SK-N-SH treated with all-trans-retinoic acid at 6 μM for 48 hours (cell line): ENCODE results near the gene ARPIN.

Experiments
- ATAC-seq: fragments of 200-7000 bp; cut with Tn5 transposase; 3 replicates; pipeline ENCODE4 v1.9.1; 2020; ENCODE audit warnings: mild to moderate bottlenecking, moderate library complexity
- ARNTL ChIP-seq: fragments of 450-650 bp; formaldehyde crosslinking; IDR thresholded peaks from 2 replicates; pipeline ENCODE4 v1.5.0; 2020; ENCODE audit warnings: low read depth, mild to moderate bottlenecking, moderate library complexity, borderline replicate concordance
- BACH2 ChIP-seq: fragments of 250-450 bp; sonication (Bioruptor Pico); IDR thresholded peaks from 2 replicates; pipeline ENCODE4 v1.9.0; 2021; ENCODE audit warnings: mild to moderate bottlenecking, borderline replicate concordance
- CREB5 ChIP-seq: fragments of 250-450 bp; sonication (Bioruptor Pico); IDR thresholded peaks from 2 replicates; pipeline ENCODE4 v1.5.1; 2020; ENCODE audit warnings: low read depth, mild to moderate bottlenecking, moderate library complexity
- CSDC2 ChIP-seq: fragments of 250-450 bp; sonication (Bioruptor Pico); IDR thresholded peaks from 2 replicates; pipeline ENCODE4 v1.5.0; 2020; ENCODE audit warnings: mild to moderate bottlenecking, moderate library complexity
- CSRNP3 ChIP-seq: fragments of 250-450 bp; sonication (Bioruptor Pico); IDR thresholded peaks from 2 replicates; pipeline ENCODE4 v1.5.1; 2021; ENCODE audit warnings: mild to moderate bottlenecking, moderate library complexity
- ESRRG ChIP-seq: fragments of 250-450 bp; sonication (Bioruptor Pico); IDR thresholded peaks from 2 replicates; pipeline ENCODE4 v1.6.1; 2021; ENCODE audit warnings: mild to moderate bottlenecking
- ISL1 ChIP-seq: fragments of 250-450 bp; sonication (Bioruptor Pico); IDR thresholded peaks from 2 replicates; pipeline ENCODE4 v2.1.2; 2022; ENCODE audit warnings: mild to moderate bottlenecking, moderate library complexity
- OSR1 ChIP-seq: fragments of 250-450 bp; sonication (Bioruptor Pico); IDR thresholded peaks from 2 replicates; pipeline ENCODE4 v1.8.0; 2022; ENCODE audit warnings: moderate library complexity, mild to moderate bottlenecking, inconsistent platforms
- PATZ1 ChIP-seq: fragments of 250-450 bp; sonication (Bioruptor Pico); IDR thresholded peaks from 2 replicates; pipeline ENCODE4 v1.8.0; 2020; ENCODE audit warnings: mild to moderate bottlenecking, moderate library complexity, borderline replicate concordance
- POU6F1 ChIP-seq: fragments of 250-450 bp; sonication (Bioruptor Pico); IDR thresholded peaks from 2 replicates; pipeline ENCODE4 v1.8.0; 2021; ENCODE audit warnings: low read depth, mild to moderate bottlenecking, moderate library complexity, borderline replicate concordance
- RARB ChIP-seq: fragments of 250-450 bp; sonication (Bioruptor Pico); IDR thresholded peaks from 2 replicates; pipeline ENCODE4 v1.8.0; 2021; ENCODE audit warnings: mild to moderate bottlenecking, moderate library complexity
- TCF4 ChIP-seq: fragments of 250-450 bp; sonication (Bioruptor Pico); IDR thresholded peaks from 2 replicates; pipeline ENCODE4 v1.8.0; 2021; ENCODE audit warnings: mild to moderate bottlenecking, moderate library complexity, borderline replicate concordance
- TSHZ2 ChIP-seq: fragments of 250-450 bp; sonication (Bioruptor Pico); IDR thresholded peaks from 2 replicates; pipeline ENCODE4 v1.5.0; 2020; ENCODE audit warnings: mild to moderate bottlenecking, moderate library complexity
- ZC3H10 ChIP-seq: fragments of 250-450 bp; sonication (Bioruptor Pico); IDR thresholded peaks from 2 replicates; pipeline ENCODE4 v1.5.1; 2021; ENCODE audit warnings: mild to moderate bottlenecking, moderate library complexity
- ZFP3 ChIP-seq: fragments of 250-450 bp; sonication (Bioruptor Pico); IDR thresholded peaks from 2 replicates; pipeline ENCODE4 v1.5.0; 2020; ENCODE audit warnings: mild to moderate bottlenecking, moderate library complexity
- ZNF565 ChIP-seq: fragments of 450-650 bp; formaldehyde crosslinking; conservative IDR thresholded peaks from 2 replicates; pipeline ENCODE4 v1.5.0; 2020; ENCODE audit warnings: low read depth, mild to moderate bottlenecking, moderate library complexity
- ZNF70 ChIP-seq: fragments of 450-650 bp; formaldehyde crosslinking; IDR thresholded peaks from 2 replicates; pipeline ENCODE4 v1.5.0; 2020; ENCODE audit warnings: mild to moderate bottlenecking, moderate library complexity
- ZNF8 ChIP-seq: fragments of 450-650 bp; formaldehyde crosslinking; IDR thresholded peaks from 2 replicates; pipeline ENCODE4 v1.5.0; 2020; ENCODE audit warnings: mild to moderate bottlenecking, moderate library complexity

Gene ARPIN

GRCh38 chr15:89893696-89894447 is 18.9 kb downstream of the ARPIN start, which contains the start of gene AP3S2:
Gene AP3S2 (minus strand): TSS chr15:89893994. CDS start chr15:89893949, 45 bp downstream.
- TF ChIP-seq ZNF8 (CRISPR knock-in tag) = no peak
- TF ChIP-seq BACH2 = no peak
- TF ChIP-seq ZC3H10 (CRISPR knock-in tag) = no peak
- TF ChIP-seq POU6F1 (CRISPR knock-in tag) = 0 out of 2 replicates have a peak, but pooled peaks have one; percentile 44
- no peak for TF ChIP-seq ESRRG (CRISPR knock-in tag)
- 0 out of 2 replicates have a peak, but pooled peaks have one; percentile 5 for TF ChIP-seq PATZ1 (CRISPR knock-in tag)
- TF ChIP-seq CREB5 (CRISPR knock-in tag) = no peak
- TF ChIP-seq ZNF565 (CRISPR knock-in tag) = no peak
- TF ChIP-seq CSRNP3 (CRISPR knock-in tag) = no peak
- TF ChIP-seq ZFP3 (CRISPR knock-in tag) = peak; percentile 90
- no peak for TF ChIP-seq ISL1
- TF ChIP-seq ZNF70 (CRISPR knock-in tag) = no peak
- TF ChIP-seq TSHZ2 (CRISPR knock-in tag) = peak; percentile 28
- TF ChIP-seq RARB (CRISPR knock-in tag) = peak; percentile 68; the same call in 1 of the 2 replicates
- no peak for TF ChIP-seq ARNTL (CRISPR knock-in tag)
- 0 out of 2 replicates have a peak, but pooled peaks have one; percentile 36 for TF ChIP-seq TCF4
- peak; percentile 93 for ATAC-seq

- no peak for ATAC-seq
- no peak for TF ChIP-seq POU6F1 (CRISPR knock-in tag)
- TF ChIP-seq ZFP3 (CRISPR knock-in tag) = no peak
- no peak for TF ChIP-seq BACH2
- no peak for TF ChIP-seq ZNF565 (CRISPR knock-in tag)
- no peak for TF ChIP-seq ZNF70 (CRISPR knock-in tag)
- no peak for TF ChIP-seq ZC3H10 (CRISPR knock-in tag)
Measured at GRCh38 chr15:89893027-89893426, 19.7 kb downstream of the ARPIN start.

- peak; percentile 85 for ATAC-seq
- no peak for TF ChIP-seq TSHZ2 (CRISPR knock-in tag)
- no peak for TF ChIP-seq ZNF8 (CRISPR knock-in tag)
- no peak for TF ChIP-seq ZFP3 (CRISPR knock-in tag)
- no peak for TF ChIP-seq ESRRG (CRISPR knock-in tag)
- TF ChIP-seq ISL1 = no peak
- no peak for TF ChIP-seq OSR1
- TF ChIP-seq RARB (CRISPR knock-in tag) = no peak
- TF ChIP-seq BACH2 = no peak
- no peak for TF ChIP-seq ZNF70 (CRISPR knock-in tag)
- TF ChIP-seq POU6F1 (CRISPR knock-in tag) = no peak
- no peak for TF ChIP-seq ARNTL (CRISPR knock-in tag)
- no peak for TF ChIP-seq CSDC2 (CRISPR knock-in tag)
Measured at GRCh38 chr15:89888214-89888804, 24.4 kb downstream of the ARPIN start.
